H9 (cell line): ENCODE measurements around the gene MT1A. TPM values are rescaled to one million over a fixed set of nuclear protein-coding genes. Genes with fewer than 3 reads are reported as not detected.

Source experiments
- DNase-seq: peaks from one replicate; pipeline ENCODE4 v3.0.0-alpha.2; 2017
- H2AFZ ChIP-seq: one replicate; pipeline ENCODE4 v1.6.1; 2013; ENCODE audit warnings: mild to moderate bottlenecking, low read length, control low read depth, moderate library complexity
- H2AK5ac ChIP-seq: 2 replicates; pipeline ENCODE4 v1.6.1; 2013; ENCODE audit warnings: low read length, control low read depth, mixed read lengths; ENCODE audit not compliant: insufficient read length
- H2BK120ac ChIP-seq: one replicate; pipeline ENCODE4 v1.6.1; 2013; ENCODE audit warnings: low read depth, mild to moderate bottlenecking, low read length, control low read depth, inconsistent platforms; ENCODE audit not compliant: poor library complexity, severe bottlenecking
- H2BK12ac ChIP-seq: 2 replicates; pipeline ENCODE4 v1.6.1; 2013; ENCODE audit warnings: low read length, control low read depth, mixed read lengths, low read depth; ENCODE audit not compliant: insufficient read length
- H2BK15ac ChIP-seq: 2 replicates; pipeline ENCODE4 v1.6.1; 2013; ENCODE audit warnings: low read depth, low read length, control low read depth
- H2BK20ac ChIP-seq: one replicate; pipeline ENCODE4 v1.6.1; 2013; ENCODE audit warnings: low read depth, mild to moderate bottlenecking, low read length, control low read depth, inconsistent platforms; ENCODE audit not compliant: poor library complexity, severe bottlenecking
- H2BK5ac ChIP-seq: 2 replicates; pipeline ENCODE4 v1.6.1; 2013; ENCODE audit warnings: low read length, control low read depth, mixed read lengths; ENCODE audit not compliant: insufficient read length
- H3K14ac ChIP-seq: 2 replicates; pipeline ENCODE4 v1.6.1; 2013; ENCODE audit warnings: low read length, control low read depth; ENCODE audit not compliant: insufficient read depth
- H3K18ac ChIP-seq: 2 replicates; pipeline ENCODE4 v1.6.1; 2013; ENCODE audit warnings: low read depth, mild to moderate bottlenecking, mixed read lengths, low read length, control low read depth; ENCODE audit not compliant: insufficient read length
- H3K23ac ChIP-seq: 2 replicates; pipeline ENCODE4 v1.6.1; 2013; ENCODE audit warnings: low read length, control low read depth, mixed read lengths, low read depth; ENCODE audit not compliant: insufficient read length
- H3K23me2 ChIP-seq: 2 replicates; pipeline ENCODE4 v1.6.1; 2013; ENCODE audit warnings: low read depth, mild to moderate bottlenecking, mixed read lengths, low read length, control low read depth; ENCODE audit not compliant: insufficient read length, poor library complexity, severe bottlenecking
- H3K27ac ChIP-seq: 2 replicates; pipeline ENCODE4 v1.5.1; 2013; ENCODE audit warnings: low read length, control low read depth, mixed read lengths, low read depth; ENCODE audit not compliant: insufficient read length
- H3K27me3 ChIP-seq: 2 replicates; pipeline ENCODE4 v1.6.1; 2013; ENCODE audit warnings: low read length, control low read depth, inconsistent platforms; ENCODE audit not compliant: insufficient read depth
- H3K4ac ChIP-seq: 2 replicates; pipeline ENCODE4 v1.6.1; 2013; ENCODE audit warnings: low read depth, mild to moderate bottlenecking, control low read depth, inconsistent platforms, low read length, moderate library complexity
- H3K4me1 ChIP-seq: 2 replicates; pipeline ENCODE4 v1.6.1; 2013; ENCODE audit warnings: low read length, control low read depth, inconsistent platforms; ENCODE audit not compliant: insufficient read depth
- H3K4me2 ChIP-seq: 2 replicates; pipeline ENCODE4 v1.6.1; 2013; ENCODE audit warnings: low read length, control low read depth, mixed read lengths; ENCODE audit not compliant: insufficient read length, insufficient read depth
- H3K56ac ChIP-seq: 2 replicates; pipeline ENCODE4 v1.6.1; 2013; ENCODE audit warnings: low read depth, mild to moderate bottlenecking, mixed read lengths, low read length, control low read depth; ENCODE audit not compliant: insufficient read length
- H3K79me1 ChIP-seq: 2 replicates; pipeline ENCODE4 v1.6.1; 2013; ENCODE audit warnings: low read depth, mild to moderate bottlenecking, moderate library complexity, low read length, control low read depth, inconsistent platforms; ENCODE audit not compliant: insufficient read depth, poor library complexity, severe bottlenecking
- H3K79me2 ChIP-seq: 2 replicates; pipeline ENCODE4 v1.6.1; 2013; ENCODE audit warnings: low read length, control low read depth, inconsistent platforms; ENCODE audit not compliant: insufficient read depth
- H3K9ac ChIP-seq: 2 replicates; pipeline ENCODE4 v1.6.1; 2013; ENCODE audit warnings: low read length, control low read depth, mixed read lengths; ENCODE audit not compliant: insufficient read length; ENCODE audit errors: extremely low read depth
- H3K9me3 ChIP-seq: one replicate; pipeline ENCODE4 v1.6.1; 2013; ENCODE audit warnings: low read depth, low read length, inconsistent platforms; ENCODE audit not compliant: control insufficient read depth
- H3T11ph ChIP-seq: one replicate; pipeline ENCODE4 v1.6.1; 2013; ENCODE audit warnings: mild to moderate bottlenecking, low read length, control low read depth, inconsistent platforms
- H4K20me1 ChIP-seq: one replicate; pipeline ENCODE4 v1.6.1; 2013; ENCODE audit not compliant: control insufficient read depth, insufficient read length, insufficient read depth
- H4K5ac ChIP-seq: 2 replicates; pipeline ENCODE4 v1.6.1; 2013; ENCODE audit warnings: low read depth, mild to moderate bottlenecking, mixed read lengths, low read length, control low read depth; ENCODE audit not compliant: insufficient read length
- H4K8ac ChIP-seq: replicated peaks from 2 replicates; pipeline ENCODE4 v1.6.1; 2013; ENCODE audit warnings: low read length, control low read depth, mixed read lengths, low read depth; ENCODE audit not compliant: insufficient read length
- H4K91ac ChIP-seq: 2 replicates; pipeline ENCODE4 v1.6.1; 2013; ENCODE audit warnings: low read depth, mild to moderate bottlenecking, moderate library complexity, mixed read lengths, low read length, control low read depth; ENCODE audit not compliant: insufficient read length
- H3K27ac Mint-ChIP-seq, 3 experiments: 2 replicates in 2 of 3; 3 replicates in 1 of 3; pipeline ENCODE4 v1.8.0; 2020 to 2021; ENCODE audit warnings: mixed read lengths in 3 of 3, mild to moderate bottlenecking in 1 of 3, moderate library complexity in 1 of 3
- H3K27me3 Mint-ChIP-seq: 2 replicates; pipeline ENCODE4 v1.8.0; 2021; ENCODE audit warnings: low read depth, mild to moderate bottlenecking, moderate library complexity, mixed read lengths
- H3K36me3 Mint-ChIP-seq, 3 experiments: 2 replicates in 2 of 3; 3 replicates in 1 of 3; pipeline ENCODE4 v1.8.0; 2020 to 2021; ENCODE audit warnings: low read depth in 3 of 3, mixed read lengths in 3 of 3; ENCODE audit not compliant: insufficient read depth in 1 of 3
- H3K4me1 Mint-ChIP-seq, 2 experiments: 2 replicates each; pipeline ENCODE4 v1.8.0; 2020; ENCODE audit warnings: mixed read lengths in 2 of 2
- H3K4me3 Mint-ChIP-seq, 2 experiments: 2 replicates in 1 of 2; 3 replicates in 1 of 2; pipeline ENCODE4 v1.8.0; 2020 to 2021; ENCODE audit warnings: mild to moderate bottlenecking in 2 of 2, mixed read lengths in 2 of 2, moderate library complexity in 1 of 2
- H3K9me3 Mint-ChIP-seq, 2 experiments: 2 replicates in 1 of 2; 3 replicates in 1 of 2; pipeline ENCODE4 v1.8.0; 2020; ENCODE audit warnings: mild to moderate bottlenecking in 2 of 2, mixed read lengths in 2 of 2, moderate library complexity in 1 of 2
- WGBS: extraction: QIAGEN DNeasy Blood & Tissue Kit; methylation state at CpG from one replicate; pipeline ENCODE4 v1.1.7; 2013; ENCODE audit warnings: missing lambda C conversion rate, low lambda C conversion rate, mixed read lengths; ENCODE audit not compliant: insufficient read length; ENCODE audit errors: extremely low coverage; 5-methylcytosine and 5-hydroxymethylcytosine counted together
- total RNA-seq: library from RNA; stranded (reverse); gene quantifications from 2 replicates; pipeline ENCODE4 v1.2.1, GENCODE V29; 2021
- TF ChIP-seq, protein P1 (sequence below): fragments of 200-600 bp; sonication (generic); conservative IDR thresholded peaks from 3 replicates; pipeline ENCODE4 v1.8.0; 2021; ENCODE audit warnings: antibody characterized with exemption, mild to moderate bottlenecking

MT1A gene
- total RNA-seq, 1 experiment from 2014 or later: not detected

DNA sequence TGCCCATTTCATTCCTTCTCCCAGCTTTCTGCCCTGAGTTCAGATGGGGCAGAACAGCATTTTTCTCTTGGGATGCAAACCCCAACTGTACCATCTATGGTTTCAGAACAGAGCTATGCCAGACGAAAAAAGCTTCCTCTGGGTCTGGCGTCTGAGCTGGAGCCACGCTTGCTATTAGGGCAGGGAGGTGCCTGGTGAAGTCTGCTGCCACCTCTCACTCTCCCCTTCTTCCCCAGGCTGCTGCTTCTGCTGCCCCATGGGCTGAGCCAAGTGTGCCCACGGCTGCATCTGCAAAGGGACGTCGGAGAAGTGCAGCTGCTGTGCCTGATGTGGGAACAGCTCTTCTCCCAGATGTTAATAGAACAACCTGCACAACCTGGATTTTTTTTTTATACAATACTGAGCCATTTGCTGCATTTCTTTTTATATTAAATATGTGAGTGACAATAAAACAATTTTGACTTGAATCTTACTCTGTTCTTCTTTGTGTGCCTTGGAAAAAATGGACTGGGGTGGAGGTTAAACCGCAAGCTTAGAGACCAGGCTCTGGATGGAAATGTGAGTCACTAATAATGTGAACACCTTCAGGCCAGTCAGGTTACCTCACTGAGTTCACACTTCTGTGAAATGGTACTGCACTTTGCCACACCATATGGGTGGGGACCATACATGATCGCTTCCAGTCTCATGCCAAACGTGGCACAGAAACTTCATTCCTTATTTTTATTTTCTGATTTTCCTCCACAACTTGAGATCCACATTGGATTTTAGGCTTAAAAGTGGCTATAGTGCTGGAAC is 1.7 kb upstream of the MT1A start:
- Histone ChIP-seq H3K23ac (no peak overlapping the region), H2BK15ac (no peak overlapping the region), H3K9me3 (no peaks in the 10 kb centered on the region), H3K4me2 (no peak overlapping the region), H2AK5ac (no peak overlapping the region), H3K23me2 (peaks cover 12% of the 10 kb centered on the region), H3K18ac (no peak overlapping the region), H4K5ac (no peak overlapping the region), H2BK20ac (no peak overlapping the region), H4K91ac (no peak overlapping the region), H3K27me3 (peaks cover 94% of the 10 kb centered on the region), H3K79me1 (no peaks in the 10 kb centered on the region), H3T11ph (no peak overlapping the region), H3K4me1 (no peaks in the 10 kb centered on the region), H4K8ac (no peak overlapping the region), H3K56ac (no peak overlapping the region), H3K27ac (no peak overlapping the region), H2BK12ac (no peak overlapping the region), H2AFZ (no peak overlapping the region), H3K79me2 (no peaks in the 10 kb centered on the region), H2BK120ac (no peak overlapping the region), H3K14ac (no peak overlapping the region), H3K9ac (no peak overlapping the region), H2BK5ac (no peak overlapping the region), H4K20me1 (no peaks in the 10 kb centered on the region), H3K4ac (no peak overlapping the region)
- TF ChIP-seq, protein P1, sequence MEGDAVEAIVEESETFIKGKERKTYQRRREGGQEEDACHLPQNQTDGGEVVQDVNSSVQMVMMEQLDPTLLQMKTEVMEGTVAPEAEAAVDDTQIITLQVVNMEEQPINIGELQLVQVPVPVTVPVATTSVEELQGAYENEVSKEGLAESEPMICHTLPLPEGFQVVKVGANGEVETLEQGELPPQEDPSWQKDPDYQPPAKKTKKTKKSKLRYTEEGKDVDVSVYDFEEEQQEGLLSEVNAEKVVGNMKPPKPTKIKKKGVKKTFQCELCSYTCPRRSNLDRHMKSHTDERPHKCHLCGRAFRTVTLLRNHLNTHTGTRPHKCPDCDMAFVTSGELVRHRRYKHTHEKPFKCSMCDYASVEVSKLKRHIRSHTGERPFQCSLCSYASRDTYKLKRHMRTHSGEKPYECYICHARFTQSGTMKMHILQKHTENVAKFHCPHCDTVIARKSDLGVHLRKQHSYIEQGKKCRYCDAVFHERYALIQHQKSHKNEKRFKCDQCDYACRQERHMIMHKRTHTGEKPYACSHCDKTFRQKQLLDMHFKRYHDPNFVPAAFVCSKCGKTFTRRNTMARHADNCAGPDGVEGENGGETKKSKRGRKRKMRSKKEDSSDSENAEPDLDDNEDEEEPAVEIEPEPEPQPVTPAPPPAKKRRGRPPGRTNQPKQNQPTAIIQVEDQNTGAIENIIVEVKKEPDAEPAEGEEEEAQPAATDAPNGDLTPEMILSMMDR: no peak
- H3K27me3 Mint-ChIP-seq: peaks cover 99% of the 10 kb centered on the region
- DNase-seq: no peak
- no CpG with 5 or more reads among the region's 9 CpGs for WGBS
- no peaks in the 10 kb centered on the region; a peak in 1 of 7 replicates for H3K36me3 Mint-ChIP-seq
- H3K4me3 Mint-ChIP-seq: 0 out of 5 replicates have a peak overlapping the region, but pooled peaks of 1 of the 2 experiments have one; percentile 81
- H3K27ac Mint-ChIP-seq: peak overlapping the region in 1 of 3 experiments; percentile 16; a peak in 1 of 7 replicates
- peaks cover 16 to 33% of the 10 kb centered on the region in 2 experiments for H3K4me1 Mint-ChIP-seq
- H3K9me3 Mint-ChIP-seq: peaks cover 0 to 11% of the 10 kb centered on the region in 2 experiments; a peak in 2 of 5 replicates
